GM18873 (cell line): ENCODE results near the gene C10orf95.

Experiments
- ATAC-seq: cut with Tn5 transposase; IDR thresholded peaks from one replicate; pipeline ENCODE4 v1.9.1; 2021; ENCODE audit warnings: mild to moderate bottlenecking, moderate library complexity, moderate number of reproducible peaks; ENCODE audit not compliant: unreplicated experiment, low FRiP score

Gene C10orf95

DNA sequence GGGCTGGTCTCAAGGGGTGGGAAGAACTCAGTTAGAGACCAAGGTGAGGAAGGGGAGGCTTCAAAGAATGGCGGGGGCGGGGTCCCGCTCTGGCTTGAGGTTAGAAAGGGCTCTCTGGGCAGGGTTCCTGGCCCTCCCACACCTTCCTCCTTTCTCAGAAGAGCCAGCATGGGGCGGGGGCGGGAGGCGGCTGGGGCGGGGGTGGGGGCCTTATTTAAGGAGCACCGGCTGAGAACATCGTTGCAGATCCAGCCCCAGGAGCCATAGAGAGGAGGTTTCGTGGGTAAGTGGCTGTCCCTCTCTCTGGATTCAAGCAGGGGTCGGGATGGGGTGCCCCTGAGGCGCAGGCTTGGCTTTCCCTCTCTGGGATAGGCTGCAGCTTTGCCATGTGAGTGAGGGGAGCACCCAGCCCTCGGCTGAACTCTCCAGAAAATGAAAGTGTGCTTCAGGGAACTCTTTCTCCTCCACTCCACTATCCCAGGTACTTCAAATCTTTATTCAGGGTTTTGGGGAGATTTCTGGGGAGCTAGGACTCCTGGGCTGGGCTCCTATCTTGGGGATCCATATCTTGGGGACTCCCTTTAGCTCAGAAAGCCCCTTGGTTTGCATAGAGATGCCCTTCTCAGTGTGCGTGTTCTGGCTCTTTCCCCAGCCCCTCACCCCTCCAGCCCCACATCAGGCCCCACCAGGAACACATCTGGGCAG is 15.7 kb downstream of the C10orf95 start:
- ATAC-seq, result no peak

DNA sequence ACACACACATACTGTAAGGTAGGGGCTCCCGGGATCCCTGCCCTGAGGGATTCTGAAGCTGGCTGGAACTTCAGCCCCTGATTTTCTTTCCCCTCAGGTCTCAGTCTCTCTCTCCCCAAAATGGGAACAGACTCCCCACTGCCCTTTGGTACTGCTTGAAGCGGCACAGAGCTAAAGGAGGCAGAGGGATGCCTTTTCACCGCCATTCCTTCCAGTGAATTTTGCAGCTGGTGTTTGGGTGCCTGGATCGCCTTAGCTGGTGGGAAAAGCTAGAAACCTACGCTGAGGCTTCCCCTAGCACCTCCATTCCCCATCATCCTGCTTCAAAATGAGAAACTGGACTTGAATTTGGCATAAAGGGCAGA is 16.2 kb downstream of the C10orf95 start:
- ATAC-seq, result no peak

DNA sequence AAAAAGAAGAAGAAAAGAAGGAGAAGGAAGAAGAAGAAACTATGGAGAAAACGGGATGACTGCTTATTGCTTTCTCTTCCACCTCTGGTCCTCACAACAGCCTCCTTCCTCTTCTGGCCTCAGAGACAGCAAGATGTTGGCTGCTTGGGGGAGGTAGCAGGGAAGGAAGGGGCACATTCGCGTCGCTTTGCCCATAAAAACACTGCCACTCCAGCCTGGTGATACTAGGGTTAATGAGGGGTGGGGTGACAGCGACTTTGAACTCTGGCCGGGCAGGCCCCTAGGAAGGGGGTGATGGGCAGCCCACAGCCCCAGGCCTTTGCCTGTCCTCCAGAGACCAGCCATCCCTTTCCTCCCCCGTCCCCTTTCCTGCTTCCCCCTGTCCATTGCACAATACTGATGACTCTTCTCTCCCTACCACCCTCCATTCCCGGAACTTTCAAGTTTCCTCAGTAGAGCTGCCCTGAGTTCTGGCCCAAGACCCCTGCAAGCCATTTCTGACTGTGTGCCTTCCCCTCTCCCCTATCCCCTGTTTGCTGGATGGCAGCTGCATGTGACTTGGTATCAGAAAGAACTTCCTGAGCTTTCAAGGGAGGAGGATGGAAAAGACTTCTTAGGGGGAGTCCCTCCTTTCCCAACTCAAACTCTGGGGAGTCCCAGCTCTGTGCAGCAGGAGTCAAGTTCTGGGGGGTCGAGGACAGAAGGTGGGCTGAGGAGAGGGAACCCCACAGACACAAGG is 16.8 kb downstream of the C10orf95 start:
- ATAC-seq, result no peak

GRCh38 chr10:102433619-102434046 is 17.7 kb downstream of the C10orf95 start:
- ATAC-seq, result no peak

DNA sequence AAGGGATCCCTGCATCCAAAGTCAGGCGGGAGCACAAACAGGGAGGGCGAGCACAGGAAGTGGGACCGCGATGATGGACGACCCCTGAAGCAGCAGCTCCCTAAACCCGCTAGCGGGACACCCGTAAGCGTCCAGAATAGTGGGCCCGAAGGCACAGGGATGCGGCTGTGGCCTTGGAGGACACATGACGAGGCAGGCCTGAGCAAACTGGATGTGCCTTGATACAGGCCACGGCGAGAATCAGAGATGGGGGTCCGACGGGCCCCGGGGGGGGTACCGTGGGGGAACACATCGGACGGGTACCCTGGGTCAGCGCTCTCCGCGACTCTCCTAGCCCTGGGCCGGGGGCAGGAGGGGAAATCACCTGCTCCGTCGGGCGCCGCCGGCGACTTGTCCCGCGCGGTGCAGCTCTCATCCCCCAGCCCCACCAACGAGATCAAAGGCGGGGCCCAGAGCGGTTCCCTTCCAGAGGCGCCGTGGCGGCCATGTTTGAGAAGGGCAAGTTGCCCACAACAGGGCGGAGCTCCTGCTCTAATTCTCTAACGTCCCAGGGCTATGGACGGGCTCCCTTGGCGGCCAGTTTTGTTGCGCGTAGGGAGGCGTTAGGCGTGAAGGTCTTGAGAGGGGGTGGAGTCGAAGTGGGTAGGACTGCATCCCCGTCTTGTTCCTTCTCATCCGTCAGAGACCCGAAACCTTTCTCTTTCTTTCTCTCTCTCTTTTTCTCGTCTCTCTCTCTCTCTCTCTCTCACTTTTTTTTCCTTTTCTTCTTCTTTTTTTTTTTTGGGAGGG is 19.0 kb downstream of the C10orf95 start, which contains the start of gene CUEDC2:
TSS of gene CUEDC2 (minus strand) at position 413 of the 789 bp plus-strand sequence. CDS start 7,386 bp downstream, outside the sequence.
- peak; percentile 84 for ATAC-seq

GRCh38 chr10:102431452-102432124 is 19.8 kb downstream of the C10orf95 start:
- no peak for ATAC-seq

DNA sequence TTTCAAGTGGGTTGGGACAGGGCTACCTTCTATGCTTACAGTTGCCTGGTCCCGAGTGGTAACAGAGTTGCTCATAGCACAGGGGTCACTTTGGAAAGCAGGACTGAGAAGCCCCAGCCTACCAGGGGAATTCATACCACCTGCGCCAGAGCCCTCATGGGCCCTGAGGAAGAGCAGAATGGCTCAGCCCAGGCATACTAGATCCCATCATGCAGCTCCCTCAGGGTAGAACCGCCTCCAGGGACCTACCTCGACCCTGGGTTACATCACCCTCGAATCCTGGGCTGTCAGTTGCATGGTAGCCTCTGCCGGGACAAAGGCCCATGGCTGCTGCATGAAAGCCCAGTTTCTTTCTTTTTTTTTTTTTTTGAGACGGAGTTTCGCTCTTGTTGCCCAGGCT is 21.9 kb downstream of the C10orf95 start:
- ATAC-seq, result no peak

- no peak for ATAC-seq
These were observed 24.5 kb downstream of the C10orf95 start for GRCh38 chr10:102426803-102427287.

GRCh38 chr10:102425444-102425843 is 25.9 kb downstream of the C10orf95 start:
- no peak for ATAC-seq

DNA sequence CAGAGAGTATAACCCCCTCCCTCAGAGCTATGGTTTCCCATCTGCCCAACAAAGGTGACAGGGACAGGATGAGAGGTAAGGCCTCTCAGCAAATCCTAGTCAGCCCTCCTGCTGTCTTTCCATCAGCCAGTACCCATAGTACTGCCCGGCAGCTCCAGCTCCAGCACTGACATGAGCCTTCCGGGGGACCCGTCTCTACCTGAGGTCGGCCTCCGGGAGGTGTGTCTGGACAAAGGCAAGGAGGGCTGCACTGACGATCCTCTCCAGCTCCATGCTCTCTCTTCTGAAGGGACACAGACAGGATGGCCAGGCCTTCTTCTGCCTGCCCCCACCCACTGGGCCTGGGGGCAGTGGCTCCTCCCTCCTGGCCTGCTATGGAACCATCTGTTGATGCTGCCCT is 26.4 kb downstream of the C10orf95 start:
- ATAC-seq, result no peak

DNA sequence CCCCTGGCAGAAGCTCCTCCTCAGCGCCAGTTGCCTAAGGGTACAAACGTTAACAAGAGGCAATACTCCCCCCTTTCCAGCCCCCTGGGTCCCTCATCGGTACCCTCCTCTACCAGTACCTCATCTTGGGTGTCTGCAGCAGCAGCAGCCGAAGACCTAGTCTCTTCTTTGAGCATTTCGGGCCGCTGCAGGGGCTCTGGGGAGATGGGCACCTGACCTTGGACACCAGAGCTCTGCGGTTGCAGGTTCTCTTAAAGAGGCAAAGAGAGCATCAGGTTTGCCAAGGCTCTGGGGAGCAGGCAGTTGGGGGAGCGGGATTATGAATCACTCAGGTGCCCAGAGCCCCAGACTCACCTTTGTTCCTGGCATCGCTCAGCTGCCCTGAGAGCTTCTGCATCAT is 27.2 kb downstream of the C10orf95 start:
- ATAC-seq, result no peak

DNA sequence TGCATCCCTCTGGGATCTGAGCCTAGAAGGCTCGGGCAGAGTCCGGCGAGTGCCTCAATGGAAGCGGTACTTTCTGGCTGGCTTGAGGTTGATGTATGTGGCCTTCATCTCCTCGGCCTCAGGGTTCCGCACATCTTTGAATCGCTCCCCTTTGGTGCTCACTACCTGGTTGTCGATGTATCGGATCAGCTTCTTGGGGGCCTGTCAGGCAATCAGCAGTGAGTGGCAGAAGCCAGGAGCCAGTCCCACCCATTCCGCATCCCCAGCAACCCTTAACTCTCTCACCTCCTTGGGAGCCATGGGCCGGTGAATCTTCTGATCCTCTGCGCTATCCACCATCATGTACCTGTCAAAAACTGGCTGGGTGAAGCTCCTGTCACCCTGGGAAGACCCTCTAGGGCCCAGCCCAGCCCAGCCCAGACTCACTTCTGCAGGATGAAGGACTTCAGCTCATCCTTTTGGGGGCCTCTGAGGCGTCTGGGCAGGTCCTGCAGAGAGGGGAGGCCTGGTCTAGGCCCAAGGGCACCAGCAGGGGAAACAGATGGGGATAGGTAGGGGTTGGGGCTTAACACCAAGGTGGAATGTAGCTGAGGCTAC is 27.9 kb downstream of the C10orf95 start:
- no peak for ATAC-seq

- no peak for ATAC-seq
These were observed 28.7 kb downstream of the C10orf95 start for GRCh38 chr10:102422545-102423129.

- no peak for ATAC-seq
These were observed 29.4 kb downstream of the C10orf95 start for GRCh38 chr10:102421757-102422512.

GRCh38 chr10:102421507-102421756 is 29.9 kb downstream of the C10orf95 start:
- ATAC-seq, result no peak

GRCh38 chr10:102420714-102421506 is 30.4 kb downstream of the C10orf95 start, which contains the start of gene FBXL15:
Gene FBXL15 (plus strand): TSS chr10:102420836. CDS start chr10:102421130, 294 bp downstream.
- ATAC-seq, result peak; percentile 67

DNA sequence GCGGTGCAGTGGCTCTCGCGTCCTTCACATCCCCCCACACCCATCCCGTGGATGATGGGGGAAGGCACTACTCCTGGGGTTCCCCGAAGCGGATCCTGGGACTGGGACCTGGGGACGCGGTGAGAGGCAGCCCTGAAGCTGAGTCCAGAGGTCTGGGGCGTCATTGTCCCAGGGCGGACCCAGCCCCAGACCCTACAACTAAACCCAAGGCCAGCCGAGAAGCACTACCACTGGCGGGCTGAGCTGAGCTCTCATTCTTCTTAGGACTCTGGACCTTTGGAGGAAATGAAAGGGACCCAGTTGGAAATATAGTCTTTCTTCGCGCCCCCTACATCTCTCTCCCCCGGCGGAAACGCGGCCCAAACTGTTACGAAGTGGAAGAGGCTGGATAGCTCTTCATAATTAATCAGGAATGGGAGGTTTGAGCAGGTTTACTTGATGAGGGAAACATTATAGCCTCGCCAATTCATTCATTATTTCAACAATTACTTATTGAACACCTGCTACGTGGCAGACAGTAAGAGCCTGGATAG is 31.1 kb downstream of the C10orf95 start:
- no peak for ATAC-seq
